ENCODE data around the gene PRAME.

PRAME gene

DNA sequence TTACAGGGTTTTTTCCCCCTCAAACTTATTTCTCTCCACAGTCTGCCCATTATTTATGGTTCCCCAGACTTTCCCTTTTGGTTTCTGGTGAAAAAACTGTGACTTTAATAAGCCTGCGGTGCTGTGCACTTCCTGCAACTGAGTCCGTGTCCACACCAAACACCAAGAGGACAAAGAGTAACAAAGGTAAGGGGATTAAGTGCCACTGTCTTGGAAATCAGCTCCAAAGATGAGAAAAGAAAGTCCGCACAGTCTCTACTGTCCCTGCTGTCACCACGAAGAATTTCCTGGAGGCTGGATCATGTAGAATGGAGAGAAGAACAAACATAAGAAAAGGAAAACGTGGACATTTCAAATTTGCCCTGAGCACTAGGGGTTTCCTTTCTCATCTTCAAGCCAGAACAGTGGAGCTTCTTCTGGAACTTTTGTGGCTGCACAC, 17.9 kb upstream of the PRAME start:
- TF ChIP-seq, protein P1, sequence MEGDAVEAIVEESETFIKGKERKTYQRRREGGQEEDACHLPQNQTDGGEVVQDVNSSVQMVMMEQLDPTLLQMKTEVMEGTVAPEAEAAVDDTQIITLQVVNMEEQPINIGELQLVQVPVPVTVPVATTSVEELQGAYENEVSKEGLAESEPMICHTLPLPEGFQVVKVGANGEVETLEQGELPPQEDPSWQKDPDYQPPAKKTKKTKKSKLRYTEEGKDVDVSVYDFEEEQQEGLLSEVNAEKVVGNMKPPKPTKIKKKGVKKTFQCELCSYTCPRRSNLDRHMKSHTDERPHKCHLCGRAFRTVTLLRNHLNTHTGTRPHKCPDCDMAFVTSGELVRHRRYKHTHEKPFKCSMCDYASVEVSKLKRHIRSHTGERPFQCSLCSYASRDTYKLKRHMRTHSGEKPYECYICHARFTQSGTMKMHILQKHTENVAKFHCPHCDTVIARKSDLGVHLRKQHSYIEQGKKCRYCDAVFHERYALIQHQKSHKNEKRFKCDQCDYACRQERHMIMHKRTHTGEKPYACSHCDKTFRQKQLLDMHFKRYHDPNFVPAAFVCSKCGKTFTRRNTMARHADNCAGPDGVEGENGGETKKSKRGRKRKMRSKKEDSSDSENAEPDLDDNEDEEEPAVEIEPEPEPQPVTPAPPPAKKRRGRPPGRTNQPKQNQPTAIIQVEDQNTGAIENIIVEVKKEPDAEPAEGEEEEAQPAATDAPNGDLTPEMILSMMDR (IDR thresholded peaks at IDR 0.05; ENCODE audit: low read depth, low read length, missing control alignments), result no peak
- no peak overlapping the region for H3K4me3 ChIP-seq (replicated peaks; ENCODE audit: low read depth, low read length)
- DNase-seq (ENCODE audit: extremely low read depth, low read depth), result no peak

DNA sequence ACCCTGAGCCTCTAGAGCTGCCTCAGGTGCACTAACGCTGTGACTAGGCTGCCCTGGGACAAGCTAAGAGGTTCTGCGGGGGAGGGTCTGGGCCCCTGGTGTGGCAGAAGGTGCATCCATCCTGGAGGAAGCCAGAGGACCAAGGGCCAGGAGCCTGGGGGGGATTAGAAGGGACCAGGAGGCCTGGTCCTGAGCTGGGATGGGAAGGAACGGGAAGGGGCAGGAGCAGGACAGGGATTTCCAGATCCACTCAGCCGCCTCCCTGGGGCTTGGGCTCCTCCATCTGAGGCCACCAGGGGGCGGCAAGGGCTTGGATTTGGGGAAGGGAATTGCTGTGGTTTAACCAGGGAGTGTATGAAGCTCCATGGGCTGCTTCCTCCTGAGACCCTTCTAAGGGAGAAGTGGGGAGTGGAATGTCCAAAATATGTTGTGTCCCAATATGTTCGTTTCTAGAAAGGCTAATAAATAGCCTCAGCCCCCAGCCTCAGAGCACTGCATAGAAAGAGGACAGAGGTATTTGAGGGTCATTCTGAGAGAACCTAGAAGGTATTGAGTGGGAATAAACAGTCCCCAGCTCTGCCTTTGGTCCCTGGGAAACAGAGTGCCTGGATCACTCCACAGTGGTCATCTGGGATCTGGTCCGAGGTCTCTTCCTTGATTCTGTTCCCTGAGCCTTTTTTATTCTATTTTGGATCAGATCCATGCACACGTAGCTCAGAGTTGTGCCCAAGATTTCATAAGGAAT, 17.4 kb upstream of the PRAME start:
- no peak for DNase-seq (ENCODE audit: extremely low read depth, low read depth)

GRCh38 chr22:22574361-22574760, 15.3 kb upstream of the PRAME start:
- TF ChIP-seq, protein P1 (IDR thresholded peaks at IDR 0.05; ENCODE audit: low read depth, low read length, missing control alignments), result no peak
- H3K4me3 ChIP-seq (replicated peaks; ENCODE audit: low read depth, low read length), result no peak overlapping the region
- no peak for DNase-seq (ENCODE audit: extremely low read depth, low read depth)

More for the DNA sequence above, 17.4 kb upstream of the PRAME start:
- TF ChIP-seq, protein P1 (IDR thresholded peaks at IDR 0.05; ENCODE audit: low read depth, low read length, missing control alignments), result peak; percentile 95
- H3K4me3 ChIP-seq (replicated peaks; ENCODE audit: low read depth, low read length), result no peak overlapping the region

DNA sequence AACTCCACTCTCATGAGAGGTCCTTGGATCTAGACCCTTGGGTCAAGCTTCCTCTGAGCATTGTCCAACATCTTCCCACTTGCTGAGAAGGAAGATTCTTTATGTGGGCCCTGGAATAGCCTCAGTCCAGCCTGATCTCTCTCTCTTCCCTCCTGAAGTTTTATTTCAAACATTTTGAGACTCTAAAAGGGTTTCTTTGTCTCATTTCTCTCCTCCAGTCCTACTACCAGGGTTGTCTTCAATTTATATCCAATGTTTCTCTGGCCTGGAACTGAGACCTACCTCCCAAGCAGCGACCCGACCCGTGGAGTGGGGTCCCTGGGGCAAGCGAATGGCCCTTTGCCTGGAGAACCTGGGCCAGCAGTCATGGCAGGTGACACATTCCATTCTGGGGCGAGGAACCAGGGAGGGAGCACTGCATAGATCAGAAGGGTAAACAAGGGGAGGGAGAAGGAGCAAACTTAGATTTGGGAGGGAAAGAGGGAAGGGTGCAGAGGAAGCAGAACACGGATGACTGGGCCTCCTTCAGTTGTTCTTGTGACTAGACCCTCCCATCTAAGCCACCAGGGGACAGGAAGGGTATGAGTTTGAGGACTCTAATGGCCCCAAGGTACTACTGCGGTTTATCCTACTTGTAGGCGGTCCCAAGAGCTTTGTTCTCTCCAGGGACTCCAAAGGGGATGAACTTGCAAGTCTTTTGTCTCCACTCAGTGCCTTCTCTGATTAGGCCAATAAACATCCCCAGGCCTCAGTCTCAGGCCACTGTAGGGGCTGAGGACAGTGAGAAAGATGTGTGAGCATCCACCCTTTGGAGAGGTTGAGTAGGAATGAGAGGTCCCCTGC, 14.2 kb upstream of the PRAME start:
- DNase-seq (ENCODE audit: extremely low read depth, low read depth), result no peak
- TF ChIP-seq, protein P1 (IDR thresholded peaks at IDR 0.05; ENCODE audit: low read depth, low read length, missing control alignments), result no peak
- no peak overlapping the region for H3K4me3 ChIP-seq (replicated peaks; ENCODE audit: low read depth, low read length)

DNA sequence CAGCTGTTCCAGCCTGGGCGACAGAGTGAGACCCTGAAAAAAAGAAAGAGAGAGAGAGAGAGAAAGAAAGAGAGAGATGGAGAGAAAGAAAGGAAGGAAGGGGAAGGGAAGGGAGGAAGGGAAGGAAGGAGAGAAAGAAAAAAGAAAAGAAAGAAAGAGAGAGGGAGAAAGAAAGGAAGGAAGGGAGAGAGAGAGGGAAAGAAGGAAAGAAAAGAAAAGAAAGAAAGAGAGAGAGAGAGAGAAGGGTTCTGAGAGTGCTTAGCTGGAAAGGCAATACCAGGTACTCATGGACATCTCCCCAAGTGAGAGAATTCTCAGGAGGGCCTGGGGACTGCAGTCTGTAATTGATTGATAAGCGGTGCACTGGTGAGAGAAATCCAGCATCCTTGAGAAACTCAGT, 12.8 kb upstream of the PRAME start:
- TF ChIP-seq, protein P1 (IDR thresholded peaks at IDR 0.05; ENCODE audit: low read depth, low read length, missing control alignments), result no peak
- no peak overlapping the region for H3K4me3 ChIP-seq (replicated peaks; ENCODE audit: low read depth, low read length)
- DNase-seq (ENCODE audit: extremely low read depth, low read depth), result no peak

DNA sequence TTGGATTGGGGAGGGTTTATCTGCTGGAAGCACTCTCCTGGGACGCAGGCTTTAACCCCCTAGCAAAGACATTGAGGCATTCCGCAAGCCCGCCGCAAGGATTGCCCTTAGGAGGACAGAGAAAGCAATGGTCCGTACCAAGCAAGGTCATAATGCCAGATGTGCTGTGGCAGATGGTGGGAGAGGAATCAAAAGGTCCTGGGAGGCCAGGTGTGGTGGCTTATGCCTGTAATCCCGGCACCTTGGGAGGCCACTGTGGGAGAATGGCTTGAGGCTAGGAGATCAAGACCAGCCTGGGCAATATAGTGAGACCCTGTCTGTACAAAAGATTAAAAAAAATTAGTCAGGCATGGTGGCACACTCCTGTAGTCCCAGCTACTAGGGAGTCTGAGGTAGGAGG, 12.4 kb upstream of the PRAME start:
- TF ChIP-seq, protein P1 (IDR thresholded peaks at IDR 0.05; ENCODE audit: low read depth, low read length, missing control alignments), result no peak
- no peak overlapping the region for H3K4me3 ChIP-seq (replicated peaks; ENCODE audit: low read depth, low read length)
- DNase-seq (ENCODE audit: extremely low read depth, low read depth), result no peak

Data from HFF-Myc (cell line).